Endothelial cell of umbilical vein (primary cell): Measurements from ENCODE around the gene SORCS3. TPM values are rescaled to one million over a fixed set of nuclear protein-coding genes. Genes with fewer than 3 reads are reported as not detected.

Experiments used
- BruUV-seq: library from RNA; stranded (reverse); fragments of 400-500 nt; replicated peaks from 2 replicates; lab custom pipeline; 2021; lab: Mats Ljungman, UMichigan
- CTCF ChIA-PET: fragments of 300-600, 350-600 bp; sonication (Branson Sonifier 250); formaldehyde crosslinking; loops from one replicate; lab custom pipeline; 2021; ENCODE audit warnings: antibody characterized with exemption, inconsistent platforms; lab: Charles Lee
- POLR2A ChIA-PET: fragments of 300-600, 350-600 bp; sonication (Branson Sonifier 250); formaldehyde crosslinking; loops from one replicate; lab custom pipeline; 2021; ENCODE audit warnings: antibody characterized with exemption, inconsistent platforms; lab: Charles Lee
- DNase-seq: peaks from one replicate; pipeline ENCODE4 v3.0.0-alpha.2; 2011; ENCODE audit warnings: low read depth, low spot score
- FAIRE-seq: peaks from 2 replicates; lab custom pipeline; 2011; peaks lifted over from hg19 to GRCh38; lab: Jason Lieb, UNC
- H2AFZ ChIP-seq: 2 replicates; pipeline ENCODE4 v1.6.0; 2012; ENCODE audit warnings: low read depth, low read length, control low read depth, inconsistent platforms
- H3K27ac ChIP-seq: 2 replicates; pipeline ENCODE4 v1.5.1; 2011; ENCODE audit warnings: low read depth, mild to moderate bottlenecking, control low read depth, low read length, moderate library complexity; ENCODE audit not compliant: insufficient read depth
- H3K27me3 ChIP-seq, 2 experiments: 2 replicates each; pipeline versions ENCODE4 v1.6.0 to v1.6.1; 2011; ENCODE audit warnings: low read length in 2 of 2, mixed read lengths in 1 of 2; ENCODE audit not compliant: control insufficient read depth in 2 of 2, insufficient read depth in 2 of 2
- H3K36me3 ChIP-seq, 2 experiments: 2 replicates in 1 of 2; 3 replicates in 1 of 2; pipeline ENCODE4 v1.5.1; 2011; ENCODE audit warnings: low read length in 2 of 2, mild to moderate bottlenecking in 1 of 2, moderate library complexity in 1 of 2; ENCODE audit not compliant: control insufficient read depth in 2 of 2, insufficient read depth in 2 of 2; ENCODE audit errors: extremely low read depth in 1 of 2
- H3K4me1 ChIP-seq: 3 replicates; pipeline ENCODE4 v1.5.1; 2011; ENCODE audit warnings: mild to moderate bottlenecking, low read length; ENCODE audit not compliant: control insufficient read depth, insufficient read depth; ENCODE audit errors: extremely low read depth
- H3K4me2 ChIP-seq: 2 replicates; pipeline ENCODE4 v1.6.1; 2011; ENCODE audit warnings: low read length, control low read depth, mixed read lengths; ENCODE audit not compliant: insufficient read depth
- H3K4me3 ChIP-seq, 3 experiments: fragments of 200-600 bp in 1 of 3; sonication (generic), shearing (Covaris generic) in 1 of 3; replicated peaks in 1 of 3; 2 replicates each; pipeline ENCODE4 v1.5.1; 2011 to 2016; ENCODE audit warnings: control low read depth in 3 of 3, low read length in 3 of 3, mild to moderate bottlenecking in 2 of 3, inconsistent platforms in 1 of 3, low read depth in 1 of 3, moderate library complexity in 1 of 3; ENCODE audit not compliant: insufficient read depth in 1 of 3
- H3K79me2 ChIP-seq: 2 replicates; pipeline ENCODE4 v1.6.0; 2012; ENCODE audit warnings: low read length, inconsistent platforms; ENCODE audit not compliant: control insufficient read depth, insufficient read depth
- H3K9ac ChIP-seq: replicated peaks from 2 replicates; pipeline ENCODE3; 2011; ENCODE audit warnings: low read length, control low read depth; ENCODE audit not compliant: insufficient read depth; ENCODE audit errors: extremely low read depth
- H3K9me1 ChIP-seq: replicated peaks from 3 replicates; pipeline ENCODE4 v1.6.0; 2011; ENCODE audit warnings: mild to moderate bottlenecking, low read length; ENCODE audit not compliant: control insufficient read depth, insufficient read depth; ENCODE audit errors: extremely low read depth
- H3K9me3 ChIP-seq: replicated peaks from 2 replicates; pipeline ENCODE4 v1.5.1; 2012; ENCODE audit warnings: low read length, inconsistent platforms; ENCODE audit not compliant: control insufficient read depth, insufficient read depth
- H4K20me1 ChIP-seq: replicated peaks from 2 replicates; pipeline ENCODE3; 2011; ENCODE audit warnings: mild to moderate bottlenecking, low read length; ENCODE audit not compliant: control insufficient read depth, insufficient read depth; ENCODE audit errors: extremely low read depth
- CTCF ChIP-seq, 2 donors: IDR thresholded peaks; 1 replicate in 1 of 2; 2 replicates in 1 of 2; pipeline ENCODE4 v1.5.1; 2011; ENCODE audit warnings: low read length in 2 of 2, mild to moderate bottlenecking in 2 of 2, moderate library complexity in 2 of 2, control low read depth in 1 of 2, inconsistent platforms in 1 of 2, low read depth in 1 of 2; ENCODE audit not compliant: insufficient read depth in 1 of 2; ENCODE audit errors: extremely low read depth in 1 of 2
- EZH2 ChIP-seq: IDR thresholded peaks from 2 replicates; pipeline ENCODE4 v1.6.1; 2012; ENCODE audit warnings: borderline replicate concordance, low read depth, mild to moderate bottlenecking, moderate library complexity, low read length, inconsistent platforms; ENCODE audit not compliant: severe bottlenecking
- FOS ChIP-seq: IDR thresholded peaks from 2 replicates; pipeline ENCODE4 v1.6.1; 2011; ENCODE audit warnings: mild to moderate bottlenecking, low read length, moderate library complexity, borderline replicate concordance; ENCODE audit not compliant: insufficient read depth
- GATA2 ChIP-seq: IDR thresholded peaks from 2 replicates; pipeline ENCODE4 v1.7.0; 2011; ENCODE audit warnings: low read depth, mild to moderate bottlenecking, moderate library complexity, mixed read lengths, low read length; ENCODE audit not compliant: insufficient read length, insufficient read depth
- JUN ChIP-seq: IDR thresholded peaks from 2 replicates; pipeline ENCODE4 v1.6.1; 2011; ENCODE audit warnings: borderline replicate concordance, low read depth; ENCODE audit not compliant: insufficient read length, insufficient read depth
- MAX ChIP-seq: IDR thresholded peaks from 2 replicates; pipeline ENCODE4 v1.6.1; 2011; ENCODE audit not compliant: insufficient read depth, insufficient read length
- MYC ChIP-seq: IDR thresholded peaks from one replicate; pipeline ENCODE4 v1.6.1; 2011; ENCODE audit warnings: mild to moderate bottlenecking, low read depth, low read length
- POLR2A ChIP-seq: IDR thresholded peaks from 2 replicates; pipeline ENCODE4 v1.6.1; 2012; ENCODE audit warnings: low read depth, mild to moderate bottlenecking, control low read depth, low read length
- POLR2AphosphoS5 ChIP-seq: IDR thresholded peaks from 2 replicates; pipeline ENCODE4 v1.6.1; 2012; ENCODE audit warnings: low read depth, mild to moderate bottlenecking, control low read depth, low read length, moderate library complexity; ENCODE audit not compliant: insufficient read depth
- dilution Hi-C: fragments of 300-500 bp; cut with MboI; formaldehyde crosslinking; loops from one replicate; pipeline ENCODE4 v1.15.0; 2019; ENCODE audit warnings: low sequenced_read_pairs; ENCODE audit not compliant: extremely low pct_ligation_motif_present
- intact Hi-C: fragments of 100-400 bp; cut with micrococcal nuclease; formaldehyde crosslinking; loops from one replicate; pipeline ENCODE4 v1.10.0; 2022
- polyA plus RNA-seq, 4 experiments: library from polyadenylated mRNA; depleted of rRNA in 3 of 4; stranded (reverse) in 3 of 4; unstranded in 1 of 4; fragments of >200 nt; gene quantifications; 2 replicates each; pipeline versions ENCODE4 v1.2.1 to v1.2.3, GENCODE V29; 2011 to 2012; ENCODE audit warnings: missing spikeins in 1 of 4
- total RNA-seq: library from RNA; stranded (reverse); gene quantifications from 2 replicates; pipeline ENCODE4 v1.2.3, GENCODE V29; 2021

Gene SORCS3
- total and polyA plus RNA-seq, 2 donors (not counting 3 experiments of a cell fraction or from before 2014, with no cell fraction given): not detected

- no peaks in the 10 kb centered on the region for H3K79me2 ChIP-seq
- H2AFZ ChIP-seq: no peak overlapping the region
- H4K20me1 ChIP-seq: no peaks in the 10 kb centered on the region
- no TSS peak for BruUV-seq
- no peaks in the 10 kb centered on the region for H3K36me3 ChIP-seq
- no peaks in the 10 kb centered on the region for H3K4me1 ChIP-seq
- no peak overlapping the region for H3K4me3 ChIP-seq
- peaks cover 2% of the 10 kb centered on the region for H3K9me3 ChIP-seq
- FAIRE-seq (no peak), DNase-seq (no peak)
- H3K9me1 ChIP-seq: no peaks in the 10 kb centered on the region
- ChIA-PET POLR2A (no interaction called here), CTCF (no interaction called here)
- H3K27ac ChIP-seq: no peak overlapping the region
- dilution Hi-C loops (no loop called here), intact Hi-C loops (no loop called here)
- H3K4me2 ChIP-seq: no peak overlapping the region
- TF ChIP-seq EZH2: no peak
- no peak for TF ChIP-seq MYC
- TF ChIP-seq CTCF (IDR thresholded peaks at IDR 0.05; ENCODE audit: extremely low read depth in 1 of 2, insufficient read depth in 1 of 2, low read depth in 1 of 2, low read length in 2 of 2): no peak
- TF ChIP-seq GATA2: no peak
- TF ChIP-seq JUN: no peak
- TF ChIP-seq FOS: no peak
- no peak for TF ChIP-seq POLR2AphosphoS5
- TF ChIP-seq MAX: no peak
- no peak for TF ChIP-seq POLR2A
- H3K9ac ChIP-seq: no peak overlapping the region
- H3K27me3 ChIP-seq: no peaks in the 10 kb centered on the region
Measured at GRCh38 chr10:105284476-105285215, 643.6 kb downstream of the SORCS3 start.
